Stimulated activated CD4-positive, alpha-beta T cell treated with anti-CD3 and anti-CD28 coated beads, Interleukin-2, amount 100 ng/mL, for 24 hours (primary cell): ENCODE measurements around the gene RAB26.

Experiments used
- DNase-seq, 2 donors: peaks; one replicate each; pipeline ENCODE4 v3.0.0-alpha.2; 2020

Gene RAB26

GRCh38 chr16:2163211-2163881 is 14.9 kb downstream of the RAB26 start:
- no peak for DNase-seq

- DNase-seq = no peak
Observed at GRCh38 chr16:2165861-2166260, 17.4 kb downstream of the RAB26 start.

GRCh38 chr16:2166263-2167067 is 18.0 kb downstream of the RAB26 start:
- no peak for DNase-seq

GRCh38 chr16:2167068-2167638 is 18.7 kb downstream of the RAB26 start:
- no peak for DNase-seq

GRCh38 chr16:2170080-2170479 is 21.7 kb downstream of the RAB26 start:
- DNase-seq = no peak

- DNase-seq = no peak
Observed at GRCh38 chr16:2170587-2171435, 22.4 kb downstream of the RAB26 start.

GRCh38 chr16:2171601-2172178 is 23.3 kb downstream of the RAB26 start:
- DNase-seq = no peak

- no peak for DNase-seq
Observed at GRCh38 chr16:2172688-2173335, 24.4 kb downstream of the RAB26 start.

- DNase-seq = no peak
Observed at GRCh38 chr16:2173366-2173765, 24.9 kb downstream of the RAB26 start.

GRCh38 chr16:2173916-2174315 is 25.5 kb downstream of the RAB26 start:
- DNase-seq = no peak

GRCh38 chr16:2174396-2175131 is 26.1 kb downstream of the RAB26 start:
- no peak for DNase-seq

GRCh38 chr16:2175454-2175853 is 27.0 kb downstream of the RAB26 start:
- no peak for DNase-seq

- no peak for DNase-seq
Observed at GRCh38 chr16:2176047-2176446, 27.6 kb downstream of the RAB26 start.

- no peak for DNase-seq
Observed at GRCh38 chr16:2177101-2177500, 28.7 kb downstream of the RAB26 start.

GRCh38 chr16:2177561-2177960 is 29.1 kb downstream of the RAB26 start:
- DNase-seq = no peak

- peak; percentile 31 to 45 for DNase-seq
Observed at GRCh38 chr16:2178321-2179106, 30.1 kb downstream of the RAB26 start.

GRCh38 chr16:2179107-2179501 is 30.7 kb downstream of the RAB26 start:
- no peak for DNase-seq

GRCh38 chr16:2179576-2179975 is 31.2 kb downstream of the RAB26 start:
- no peak for DNase-seq

- DNase-seq = no peak
Observed at GRCh38 chr16:2180461-2180860, 32.0 kb downstream of the RAB26 start.
